ENCODE results near the gene ENO1.

DNA sequence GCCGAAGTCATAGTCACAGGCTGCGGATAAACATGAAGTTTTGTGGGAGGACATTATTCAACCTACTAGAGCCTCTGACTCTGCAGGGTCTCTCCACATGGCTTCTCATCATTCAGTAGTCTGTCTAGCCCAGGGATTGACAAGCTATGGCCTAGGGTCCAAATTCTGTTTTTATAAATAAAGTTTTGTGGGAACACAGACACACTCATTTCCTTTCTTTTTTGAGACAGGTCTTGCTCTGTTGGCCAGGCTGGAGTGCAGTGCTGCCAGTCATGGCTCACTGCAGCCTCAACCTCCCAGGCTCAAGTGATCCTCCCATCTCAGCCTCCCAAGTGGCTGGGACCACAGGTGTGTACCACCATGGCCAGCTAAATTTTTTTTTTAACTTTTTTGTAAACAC lies 8.1 kb upstream of the ENO1 start:
- TF ChIP-seq, protein P1, sequence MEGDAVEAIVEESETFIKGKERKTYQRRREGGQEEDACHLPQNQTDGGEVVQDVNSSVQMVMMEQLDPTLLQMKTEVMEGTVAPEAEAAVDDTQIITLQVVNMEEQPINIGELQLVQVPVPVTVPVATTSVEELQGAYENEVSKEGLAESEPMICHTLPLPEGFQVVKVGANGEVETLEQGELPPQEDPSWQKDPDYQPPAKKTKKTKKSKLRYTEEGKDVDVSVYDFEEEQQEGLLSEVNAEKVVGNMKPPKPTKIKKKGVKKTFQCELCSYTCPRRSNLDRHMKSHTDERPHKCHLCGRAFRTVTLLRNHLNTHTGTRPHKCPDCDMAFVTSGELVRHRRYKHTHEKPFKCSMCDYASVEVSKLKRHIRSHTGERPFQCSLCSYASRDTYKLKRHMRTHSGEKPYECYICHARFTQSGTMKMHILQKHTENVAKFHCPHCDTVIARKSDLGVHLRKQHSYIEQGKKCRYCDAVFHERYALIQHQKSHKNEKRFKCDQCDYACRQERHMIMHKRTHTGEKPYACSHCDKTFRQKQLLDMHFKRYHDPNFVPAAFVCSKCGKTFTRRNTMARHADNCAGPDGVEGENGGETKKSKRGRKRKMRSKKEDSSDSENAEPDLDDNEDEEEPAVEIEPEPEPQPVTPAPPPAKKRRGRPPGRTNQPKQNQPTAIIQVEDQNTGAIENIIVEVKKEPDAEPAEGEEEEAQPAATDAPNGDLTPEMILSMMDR (IDR thresholded peaks at IDR 0.05; ENCODE audit: low read length) = no peak
- TF ChIP-seq EZH2 (IDR thresholded peaks at IDR 0.05; ENCODE audit: borderline replicate concordance, low read length) = no peak

Measured in OCI-LY1 (cell line).